Measurements from ENCODE around the gene TOMT. TPM values are rescaled to one million over a fixed set of nuclear protein-coding genes. Genes with fewer than 3 reads are reported as not detected.

The TOMT gene
- total RNA-seq, result not detected

GRCh38 chr11:72105888-72106287 lies at the start of gene TOMT:
TSS of gene TOMT (plus strand) at chr11:72105924. CDS start at chr11:72105952, 28 bp downstream.
- DNase-seq, result no peak

GRCh38 chr11:72058416-72059034 lies 47.2 kb upstream of the TOMT start:
- DNase-seq, result peak; percentile 73

- no peak for DNase-seq
Observed at GRCh38 chr11:72061739-72062396, 43.9 kb upstream of the TOMT start.

- DNase-seq, result no peak
Observed at GRCh38 chr11:72066855-72067254, 38.9 kb upstream of the TOMT start.

GRCh38 chr11:72067266-72067665 lies 38.5 kb upstream of the TOMT start:
- no peak for DNase-seq

GRCh38 chr11:72067676-72068075 lies 38.0 kb upstream of the TOMT start:
- no peak for DNase-seq

GRCh38 chr11:72069200-72069599 lies 36.5 kb upstream of the TOMT start:
- DNase-seq, result no peak

- DNase-seq, result no peak
Observed at GRCh38 chr11:72069787-72070251, 35.9 kb upstream of the TOMT start.

- no peak for DNase-seq
Observed at GRCh38 chr11:72070491-72070890, 35.2 kb upstream of the TOMT start.

GRCh38 chr11:72072348-72072747 lies 33.4 kb upstream of the TOMT start:
- no peak for DNase-seq

- no peak for DNase-seq
Observed at GRCh38 chr11:72075109-72075508, 30.6 kb upstream of the TOMT start.

GRCh38 chr11:72075756-72076155 lies 30.0 kb upstream of the TOMT start:
- no peak for DNase-seq

GRCh38 chr11:72078477-72078876 lies 27.2 kb upstream of the TOMT start:
- DNase-seq, result no peak

- DNase-seq, result peak; percentile 45
Observed at GRCh38 chr11:72079819-72080325, 25.9 kb upstream of the TOMT start.

- DNase-seq, result peak; percentile 100
Observed at GRCh38 chr11:72080326-72081183, 25.2 kb upstream of the TOMT start, which contains the start of the genes LRRC51 and NUMA1. TSS of gene LRRC51 (plus strand) at chr11:72080850. CDS start at chr11:72089084, 8,234 bp downstream. TSS of gene NUMA1 (minus strand) at chr11:72080542. CDS start at chr11:72035943, 44,599 bp downstream.

- DNase-seq, result no peak
Observed at GRCh38 chr11:72081184-72081644, 24.5 kb upstream of the TOMT start.

GRCh38 chr11:72081821-72082453 lies 23.8 kb upstream of the TOMT start:
- no peak for DNase-seq

GRCh38 chr11:72083414-72083813 lies 22.3 kb upstream of the TOMT start:
- no peak for DNase-seq

GRCh38 chr11:72084076-72084475 lies 21.6 kb upstream of the TOMT start:
- no peak for DNase-seq

- DNase-seq, result no peak
Observed at GRCh38 chr11:72084965-72085364, 20.8 kb upstream of the TOMT start.

- DNase-seq, result peak; percentile 45
Observed at GRCh38 chr11:72085621-72086351, 19.9 kb upstream of the TOMT start.
